ENCODE measurements around the gene SHH. TPM values are rescaled to one million over a fixed set of nuclear protein-coding genes. Genes with fewer than 3 reads are reported as not detected.

Gene SHH
- total RNA-seq, 2 donors from 2014 or later: not detected

DNA sequence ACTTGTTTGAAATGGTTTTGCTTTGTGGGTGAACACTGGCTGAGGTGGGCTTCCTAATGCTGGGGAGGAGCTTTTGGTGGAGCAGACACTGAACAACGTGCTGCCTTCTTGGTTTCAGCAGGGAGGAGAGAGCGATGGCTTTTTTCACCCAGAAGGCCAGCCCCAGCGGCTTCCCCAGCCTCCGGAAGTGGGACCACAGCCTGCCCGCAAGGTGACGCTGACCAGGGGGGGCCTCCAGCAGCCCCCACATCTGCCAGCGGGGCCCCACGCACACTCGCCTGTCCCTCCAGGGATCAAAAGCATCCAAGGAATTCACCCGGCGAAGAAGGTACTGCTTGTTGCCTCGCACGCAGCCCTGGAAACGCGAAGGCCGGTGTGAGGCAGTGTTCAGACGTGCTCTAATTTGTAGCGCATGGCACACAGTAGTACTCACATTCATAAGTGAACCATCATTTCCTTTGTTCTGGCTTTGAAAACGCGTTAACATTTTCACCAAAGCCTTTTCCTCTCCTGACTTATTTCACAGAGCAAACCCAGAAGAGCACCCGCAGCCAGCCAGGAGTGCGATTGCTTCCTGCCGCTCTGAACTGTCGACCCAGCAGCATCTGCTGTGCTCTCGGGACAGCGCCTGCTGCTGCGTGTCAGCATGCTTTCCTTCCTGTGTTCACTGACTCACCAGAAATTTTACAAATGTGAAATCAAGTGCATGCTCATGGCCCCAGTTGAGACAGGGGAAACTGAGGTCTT lies 48.4 kb downstream of the SHH start:
- peak overlapping the region; percentile 93 for H3K27ac Mint-ChIP-seq
- ATAC-seq (peak; percentile 84), DNase-seq (peak in 2 of 3 donors; percentile 14 to 19)
- peaks cover 55% of the 10 kb centered on the region for H3K4me1 Mint-ChIP-seq
- H3K27me3 Mint-ChIP-seq: no peaks in the 10 kb centered on the region
- H3K36me3 Mint-ChIP-seq (ENCODE audit: low read depth): peaks cover 5% of the 10 kb centered on the region
- H3K4me3 Mint-ChIP-seq: peak overlapping the region; percentile 88
- no peaks in the 10 kb centered on the region for H3K9me3 ChIP-seq (ENCODE audit: control insufficient read depth, low read length, poor library complexity, severe bottlenecking)

DNA sequence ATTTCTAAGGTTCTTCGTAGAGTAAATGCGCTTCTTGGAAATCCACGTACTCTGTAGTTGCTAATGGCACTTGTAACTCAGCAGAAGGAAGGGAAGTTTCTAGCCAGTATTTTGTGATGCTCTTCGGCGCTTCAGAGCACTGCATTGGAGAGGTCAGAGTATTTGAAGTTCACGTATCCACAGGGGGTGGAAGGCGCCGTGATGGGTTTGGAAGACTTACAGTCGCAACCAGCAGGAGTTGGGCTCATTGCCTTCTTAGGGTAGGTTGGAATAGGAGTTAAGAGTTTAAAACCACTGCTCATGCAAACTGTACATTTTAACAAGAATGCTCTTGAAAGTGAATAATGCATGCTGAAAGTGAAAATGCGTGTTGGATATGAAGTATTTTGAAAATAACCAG lies 49.1 kb downstream of the SHH start:
- H3K27me3 Mint-ChIP-seq: no peaks in the 10 kb centered on the region
- H3K4me1 Mint-ChIP-seq: peaks cover 54% of the 10 kb centered on the region
- H3K36me3 Mint-ChIP-seq (ENCODE audit: low read depth): peaks cover 3% of the 10 kb centered on the region
- H3K9me3 ChIP-seq (ENCODE audit: control insufficient read depth, low read length, poor library complexity, severe bottlenecking): no peaks in the 10 kb centered on the region
- peak overlapping the region; percentile 93 for H3K27ac Mint-ChIP-seq
- peak overlapping the region; percentile 88 for H3K4me3 Mint-ChIP-seq
- no peak for ATAC-seq
- DNase-seq: no peak

DNA sequence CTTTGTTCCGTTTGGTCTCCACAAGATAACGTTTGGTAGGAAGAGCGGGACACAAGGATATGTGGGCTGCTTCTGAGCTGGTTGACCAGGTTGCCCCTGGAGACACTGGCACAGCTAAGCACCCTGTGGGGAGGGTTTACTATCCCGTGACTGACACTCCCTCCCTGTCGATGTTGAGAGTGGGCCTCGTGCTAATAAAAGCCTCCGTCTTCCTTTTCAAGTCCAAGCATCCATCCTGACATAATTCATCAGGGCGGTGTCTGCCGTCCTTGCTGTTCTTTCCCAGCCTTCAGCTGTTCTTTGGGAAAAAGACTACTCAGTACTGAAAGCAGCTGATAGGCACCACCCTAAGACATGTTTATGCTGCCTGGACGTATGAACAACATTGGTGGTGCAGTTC lies 49.6 kb downstream of the SHH start:
- no peak for DNase-seq
- Mint-ChIP-seq H3K27ac (peak overlapping the region; percentile 93), H3K36me3 (ENCODE audit: low read depth) (peaks cover 3% of the 10 kb centered on the region), H3K4me3 (peak overlapping the region; percentile 88), H3K27me3 (no peaks in the 10 kb centered on the region), H3K4me1 (peaks cover 54% of the 10 kb centered on the region)
- ATAC-seq: no peak
- no peaks in the 10 kb centered on the region for H3K9me3 ChIP-seq (ENCODE audit: control insufficient read depth, low read length, poor library complexity, severe bottlenecking)

DNA sequence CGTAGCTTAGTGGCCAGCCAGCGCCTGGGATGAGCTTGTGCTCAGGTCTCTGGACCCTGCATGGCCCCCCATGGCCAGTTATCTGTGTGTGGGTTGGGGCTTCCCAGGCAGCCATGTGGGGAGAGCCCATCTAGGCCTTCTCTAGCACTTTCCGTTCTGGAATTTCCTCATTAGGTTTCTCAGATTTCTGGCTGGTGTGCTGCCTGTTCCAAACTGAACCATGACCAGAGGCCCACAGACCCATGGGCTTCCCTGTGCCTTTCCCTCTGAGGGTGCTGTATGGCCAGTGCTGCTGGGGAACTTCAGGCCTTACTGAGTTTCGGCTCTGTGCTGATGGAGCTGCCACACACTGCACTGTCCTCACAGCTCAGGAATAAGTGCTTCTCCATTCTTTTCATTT lies 50.2 kb downstream of the SHH start:
- Mint-ChIP-seq H3K27ac (peak overlapping the region; percentile 93), H3K36me3 (ENCODE audit: low read depth) (no peaks in the 10 kb centered on the region), H3K27me3 (no peaks in the 10 kb centered on the region), H3K4me1 (peaks cover 51% of the 10 kb centered on the region), H3K4me3 (no peak overlapping the region)
- ATAC-seq: no peak
- DNase-seq: no peak
- no peaks in the 10 kb centered on the region for H3K9me3 ChIP-seq (ENCODE audit: control insufficient read depth, low read length, poor library complexity, severe bottlenecking)

DNA sequence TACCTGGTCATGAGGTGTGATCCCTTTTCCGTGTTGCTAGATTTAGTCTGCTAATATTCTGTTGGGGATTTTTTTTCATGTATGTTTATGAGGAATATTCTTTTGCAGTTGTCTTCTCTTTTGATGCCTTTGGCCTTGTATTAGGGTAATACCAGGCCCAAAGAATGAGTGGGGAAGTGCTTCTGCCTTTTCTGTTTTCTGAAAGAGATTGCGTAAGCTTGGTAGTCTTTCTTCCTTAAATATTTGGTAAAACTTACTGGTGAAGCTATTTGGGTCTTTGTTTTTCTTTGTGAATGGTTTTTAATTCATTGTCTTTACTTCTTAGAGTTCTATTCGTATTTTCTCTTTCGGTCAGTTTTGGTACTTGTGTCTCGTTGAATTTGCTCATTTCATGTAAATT lies 51.1 kb downstream of the SHH start:
- ATAC-seq (no peak), DNase-seq (no peak)
- Mint-ChIP-seq H3K27ac (peak overlapping the region; percentile 93), H3K27me3 (no peaks in the 10 kb centered on the region), H3K4me3 (no peak overlapping the region), H3K4me1 (peaks cover 53% of the 10 kb centered on the region), H3K36me3 (ENCODE audit: low read depth) (no peaks in the 10 kb centered on the region)
- H3K9me3 ChIP-seq (ENCODE audit: control insufficient read depth, low read length, poor library complexity, severe bottlenecking): no peaks in the 10 kb centered on the region

DNA sequence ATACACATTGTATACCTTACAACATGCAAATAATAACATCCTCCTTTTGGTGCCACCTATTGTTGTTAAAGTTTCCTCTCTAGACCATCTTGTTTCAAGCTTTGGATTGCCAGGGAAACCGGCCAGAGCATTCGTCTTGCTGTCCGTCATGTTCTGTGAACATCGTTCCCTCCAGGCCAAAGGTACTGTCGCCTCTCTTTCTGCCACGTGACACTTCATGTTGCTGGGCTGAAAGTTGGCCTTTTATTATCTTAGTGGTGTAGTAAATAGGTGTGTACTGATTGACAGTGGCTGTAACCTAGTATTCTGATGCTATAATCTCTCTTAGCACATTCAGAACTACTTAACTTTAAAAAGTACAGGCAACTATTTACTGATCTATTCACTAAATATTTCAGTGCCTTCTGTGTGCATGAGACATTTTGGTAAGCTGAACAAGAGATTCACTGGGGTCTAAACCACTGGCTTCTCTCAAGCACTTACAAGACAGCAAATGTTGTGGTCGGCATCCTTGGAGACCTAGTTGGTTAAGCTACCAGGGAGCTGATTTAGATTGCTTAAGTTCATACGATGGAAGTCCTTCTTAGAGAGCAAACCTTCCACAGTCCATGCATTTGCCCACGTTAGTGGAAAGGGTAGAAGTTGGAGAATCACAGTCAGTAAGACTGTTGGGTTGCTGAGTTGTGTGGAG lies 52.4 kb downstream of the SHH start:
- ATAC-seq (no peak), DNase-seq (no peak)
- H3K27ac Mint-ChIP-seq: no peak overlapping the region
- H3K9me3 ChIP-seq (ENCODE audit: control insufficient read depth, low read length, poor library complexity, severe bottlenecking): no peaks in the 10 kb centered on the region
- H3K36me3 Mint-ChIP-seq (ENCODE audit: low read depth): no peaks in the 10 kb centered on the region
- H3K4me1 Mint-ChIP-seq: peaks cover 58% of the 10 kb centered on the region
- H3K27me3 Mint-ChIP-seq: no peaks in the 10 kb centered on the region
- no peak overlapping the region for H3K4me3 Mint-ChIP-seq

DNA sequence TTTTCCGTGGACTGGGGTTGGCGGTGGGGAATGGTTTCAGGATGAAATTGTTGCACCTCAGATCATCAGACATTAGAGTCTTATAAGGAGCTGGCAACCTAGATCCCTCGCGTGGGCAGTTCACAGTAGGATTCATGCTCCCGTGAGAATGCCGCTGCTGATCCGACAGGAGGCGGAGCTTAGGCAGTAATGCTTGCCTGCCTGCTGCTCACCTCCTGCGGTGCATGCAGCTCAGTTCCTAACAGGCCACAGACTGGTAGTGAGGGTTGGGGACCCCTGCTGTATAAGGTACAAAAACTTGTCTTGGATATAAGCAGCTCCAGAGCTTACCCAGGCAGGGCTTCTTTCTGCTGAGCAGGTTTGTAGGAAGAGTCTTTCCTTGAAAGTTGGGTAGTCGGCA lies 53.9 kb downstream of the SHH start:
- no peaks in the 10 kb centered on the region for H3K9me3 ChIP-seq (ENCODE audit: control insufficient read depth, low read length, poor library complexity, severe bottlenecking)
- peaks cover 55% of the 10 kb centered on the region for H3K4me1 Mint-ChIP-seq
- H3K4me3 Mint-ChIP-seq: no peak overlapping the region
- no peaks in the 10 kb centered on the region for H3K36me3 Mint-ChIP-seq (ENCODE audit: low read depth)
- H3K27me3 Mint-ChIP-seq: no peaks in the 10 kb centered on the region
- H3K27ac Mint-ChIP-seq: no peak overlapping the region
- DNase-seq (no peak), ATAC-seq (no peak)

DNA sequence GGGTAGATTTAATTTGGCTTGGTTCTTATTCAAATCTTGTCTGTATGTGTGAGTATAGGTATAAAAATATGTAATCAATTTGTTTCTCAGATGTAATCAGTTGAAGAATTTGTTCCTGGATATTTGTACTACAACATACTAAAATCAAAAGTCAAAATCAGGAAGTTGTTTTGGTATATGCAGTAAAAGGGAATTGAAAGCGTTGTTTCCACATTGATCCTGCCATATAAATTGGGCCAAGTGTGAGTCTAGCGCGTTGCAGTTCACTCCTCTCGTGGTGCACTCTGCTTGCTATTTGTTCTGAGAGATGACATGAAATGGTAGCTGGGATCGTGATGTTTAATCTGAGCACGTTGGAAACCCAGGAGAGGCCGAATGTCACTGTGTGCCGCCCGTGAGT lies 55.9 kb downstream of the SHH start:
- Mint-ChIP-seq H3K4me1 (peaks cover 52% of the 10 kb centered on the region), H3K4me3 (no peak overlapping the region), H3K27ac (peak overlapping the region; percentile 14), H3K27me3 (no peaks in the 10 kb centered on the region), H3K36me3 (ENCODE audit: low read depth) (peaks cover 2% of the 10 kb centered on the region)
- DNase-seq (no peak), ATAC-seq (no peak)
- no peaks in the 10 kb centered on the region for H3K9me3 ChIP-seq (ENCODE audit: control insufficient read depth, low read length, poor library complexity, severe bottlenecking)

DNA sequence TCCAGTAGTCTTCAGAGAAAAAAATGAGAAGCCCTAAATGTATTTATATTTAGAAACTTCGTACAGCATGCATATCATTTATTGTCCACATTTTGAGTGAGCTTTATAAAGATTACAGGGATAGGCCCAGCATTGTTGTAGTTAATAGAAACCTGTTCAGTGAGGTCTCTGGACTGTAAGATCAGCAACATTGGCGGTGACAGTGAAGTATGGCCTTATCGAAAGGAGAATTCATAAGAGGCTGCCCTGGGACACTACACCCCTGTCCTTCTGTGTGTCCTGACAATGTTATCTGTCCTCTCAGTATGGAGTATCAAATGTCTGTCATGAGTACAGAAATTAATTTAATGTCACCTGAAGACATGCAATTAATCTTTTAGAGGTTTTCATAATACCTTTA lies 57.2 kb downstream of the SHH start:
- Mint-ChIP-seq H3K4me1 (peaks cover 46% of the 10 kb centered on the region), H3K27me3 (no peaks in the 10 kb centered on the region), H3K4me3 (no peak overlapping the region), H3K36me3 (ENCODE audit: low read depth) (peaks cover 2% of the 10 kb centered on the region), H3K27ac (peak overlapping the region; percentile 47)
- H3K9me3 ChIP-seq (ENCODE audit: control insufficient read depth, low read length, poor library complexity, severe bottlenecking): no peaks in the 10 kb centered on the region
- DNase-seq: no peak
- ATAC-seq: no peak

DNA sequence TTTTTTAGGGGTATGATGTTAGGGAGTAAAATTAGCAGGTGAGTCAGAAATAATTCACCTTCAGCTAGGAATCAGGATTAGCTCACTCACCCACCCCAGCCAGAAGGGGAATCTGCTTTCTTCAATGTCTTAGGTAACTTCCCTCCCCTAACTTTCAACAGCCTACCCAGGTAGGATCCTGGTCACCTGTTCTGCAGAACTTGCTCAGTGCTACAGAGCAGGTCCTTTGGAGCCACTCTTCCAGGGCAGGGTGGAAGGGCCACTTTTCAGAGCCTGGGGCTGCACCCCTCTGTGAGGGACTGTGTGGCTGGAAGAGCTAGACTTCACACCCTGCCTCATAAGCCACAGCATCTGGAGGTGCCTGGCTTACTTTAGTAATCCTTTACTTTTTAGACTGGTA lies 58.1 kb downstream of the SHH start:
- peaks cover 4% of the 10 kb centered on the region for H3K36me3 Mint-ChIP-seq (ENCODE audit: low read depth)
- no peaks in the 10 kb centered on the region for H3K27me3 Mint-ChIP-seq
- no peak overlapping the region for H3K4me3 Mint-ChIP-seq
- ATAC-seq: no peak
- H3K4me1 Mint-ChIP-seq: peaks cover 51% of the 10 kb centered on the region
- H3K9me3 ChIP-seq (ENCODE audit: control insufficient read depth, low read length, poor library complexity, severe bottlenecking): no peaks in the 10 kb centered on the region
- no peak for DNase-seq
- H3K27ac Mint-ChIP-seq: peak overlapping the region; percentile 56

DNA sequence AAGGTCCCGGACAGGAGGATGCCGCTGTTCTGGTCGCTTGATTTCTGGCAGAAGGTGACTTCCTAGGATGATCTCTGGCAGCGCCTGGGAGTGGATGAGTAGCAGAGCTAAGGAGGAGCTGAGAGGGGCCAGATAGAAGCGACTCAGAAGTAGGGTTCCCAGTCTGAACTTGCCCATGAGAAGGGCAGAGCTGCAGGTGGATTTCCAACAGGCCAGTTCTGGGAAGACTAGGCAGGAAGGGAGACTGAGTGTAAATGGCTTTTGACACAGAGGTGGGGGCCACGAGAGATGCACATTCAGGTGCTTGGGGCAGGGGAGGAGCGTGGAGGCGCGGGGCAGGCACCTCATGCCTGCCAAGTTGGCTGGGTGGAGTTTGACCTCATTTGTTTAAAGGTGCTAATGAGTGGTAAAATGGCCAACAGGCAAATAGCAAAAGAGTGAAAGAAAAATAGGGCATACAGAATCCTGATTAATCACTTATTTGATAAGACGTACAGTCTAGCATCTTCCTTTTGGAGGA lies 58.8 kb downstream of the SHH start:
- H3K27ac Mint-ChIP-seq: peak overlapping the region; percentile 56
- H3K36me3 Mint-ChIP-seq (ENCODE audit: low read depth): peaks cover 4% of the 10 kb centered on the region
- no peaks in the 10 kb centered on the region for H3K9me3 ChIP-seq (ENCODE audit: control insufficient read depth, low read length, poor library complexity, severe bottlenecking)
- H3K27me3 Mint-ChIP-seq: no peaks in the 10 kb centered on the region
- ATAC-seq (no peak), DNase-seq (no peak)
- H3K4me3 Mint-ChIP-seq: peak overlapping the region; percentile 15
- H3K4me1 Mint-ChIP-seq: peaks cover 54% of the 10 kb centered on the region

DNA sequence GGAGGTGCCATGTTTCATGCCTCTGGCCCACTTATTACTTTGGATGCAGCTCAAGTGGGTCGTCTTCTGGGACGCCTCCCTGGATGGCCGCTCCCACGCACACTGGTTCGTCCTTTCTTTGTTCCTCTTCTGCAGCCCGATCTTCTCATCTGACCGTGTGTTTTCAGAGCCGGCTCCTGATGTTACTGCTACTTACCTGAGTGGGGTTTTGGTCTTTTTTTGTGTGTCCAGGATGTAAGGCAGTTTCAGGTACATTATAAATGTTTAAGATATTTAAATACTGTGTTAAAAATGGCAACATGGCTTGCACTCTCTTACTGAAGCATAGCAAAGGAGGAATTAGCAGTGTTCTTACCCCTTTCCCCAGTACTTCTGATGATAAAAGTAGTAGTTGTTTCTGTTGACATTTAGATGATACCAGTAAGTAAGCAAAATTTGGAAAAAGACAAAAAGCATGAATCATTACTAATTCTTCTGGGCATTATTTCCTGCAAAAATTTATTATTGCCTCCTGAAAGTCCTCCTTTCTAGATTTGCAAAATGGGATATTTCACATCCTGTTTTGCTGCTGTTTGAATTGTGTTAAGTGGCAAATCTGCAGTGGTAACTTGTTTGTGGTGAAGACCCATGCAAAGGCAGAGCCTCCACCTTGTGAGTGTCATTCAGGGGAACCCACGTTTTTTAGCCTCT lies 59.4 kb downstream of the SHH start:
- Mint-ChIP-seq H3K4me3 (peak overlapping the region; percentile 15), H3K27me3 (no peaks in the 10 kb centered on the region), H3K27ac (no peak overlapping the region), H3K4me1 (peaks cover 57% of the 10 kb centered on the region), H3K36me3 (ENCODE audit: low read depth) (peaks cover 4% of the 10 kb centered on the region)
- no peaks in the 10 kb centered on the region for H3K9me3 ChIP-seq (ENCODE audit: control insufficient read depth, low read length, poor library complexity, severe bottlenecking)
- DNase-seq (no peak), ATAC-seq (no peak)

DNA sequence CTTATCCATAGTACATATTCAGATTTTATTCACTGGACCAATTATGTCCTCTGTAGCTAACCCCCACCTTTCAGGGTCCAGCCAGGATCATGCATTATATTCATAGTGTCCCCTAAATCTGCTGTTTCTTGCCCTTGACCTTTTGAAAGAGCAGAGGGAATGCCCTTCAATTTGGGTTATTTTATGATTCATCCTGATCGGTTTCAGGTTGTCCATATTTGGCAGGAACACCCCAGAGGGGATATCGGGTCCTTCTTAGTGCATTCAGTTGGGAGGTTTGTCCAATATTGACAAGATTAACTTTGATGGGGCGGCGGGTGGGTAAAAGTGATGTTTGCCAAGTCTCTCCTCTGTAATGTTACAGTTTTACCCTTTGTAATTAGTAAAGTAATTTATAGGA lies 60.9 kb downstream of the SHH start:
- Mint-ChIP-seq H3K27me3 (no peaks in the 10 kb centered on the region), H3K36me3 (ENCODE audit: low read depth) (peaks cover 4% of the 10 kb centered on the region), H3K4me3 (no peak overlapping the region), H3K27ac (no peak overlapping the region), H3K4me1 (peaks cover 61% of the 10 kb centered on the region)
- ATAC-seq (no peak), DNase-seq (no peak)
- H3K9me3 ChIP-seq (ENCODE audit: control insufficient read depth, low read length, poor library complexity, severe bottlenecking): no peaks in the 10 kb centered on the region
